Heart left ventricle (tissue), 16 donors: ENCODE measurements around the gene NHERF1. TPM values are rescaled to one million over a fixed set of nuclear protein-coding genes. Genes with fewer than 3 reads are reported as not detected.
A peak's percentile ranks its signal among the peaks of the same experiment; 100 is the strongest.

Experiments used
- ATAC-seq, 4 donors: fragments of 200-7000 bp; cut with Tn5 transposase; one replicate each; pipeline ENCODE4 v1.9.1; 2020 to 2022; ENCODE audit warnings: moderate library complexity in 4 of 4, mild to moderate bottlenecking in 3 of 4, moderate number of reproducible peaks in 1 of 4
- DNase-seq, 5 donors: peaks; one replicate each; pipeline ENCODE4 v3.0.0-alpha.2; 2020
- H3K27ac ChIP-seq, 12 donors: fragments of 200-600 bp; sonication (generic) in 4 of 12; one replicate each; pipeline versions ENCODE4 v1.5.0 to v1.8.0; 2016 to 2022; ENCODE audit warnings: mild to moderate bottlenecking in 2 of 12
- H3K27me3 ChIP-seq, 9 donors: fragments of 200-600 bp; sonication (generic) in 2 of 9; one replicate each; pipeline versions ENCODE4 v1.5.1 to v1.8.0; 2016 to 2022; ENCODE audit warnings: mild to moderate bottlenecking in 3 of 9
- H3K36me3 ChIP-seq, 9 donors: fragments of 200-600 bp; sonication (generic) in 2 of 9; one replicate each; pipeline versions ENCODE4 v1.5.0 to v1.8.0; 2018 to 2022; ENCODE audit warnings: mild to moderate bottlenecking in 2 of 9
- H3K4me1 ChIP-seq, 12 donors: fragments of 200-600 bp; sonication (generic) in 4 of 12; one replicate each; pipeline versions ENCODE4 v1.5.0 to v1.8.0; 2016 to 2022; ENCODE audit warnings: mild to moderate bottlenecking in 3 of 12
- H3K4me3 ChIP-seq, 12 donors: fragments of 200-600 bp; sonication (generic) in 4 of 12; one replicate each; pipeline versions ENCODE4 v1.5.0 to v1.8.0; 2017 to 2022; ENCODE audit warnings: mild to moderate bottlenecking in 9 of 12, moderate library complexity in 4 of 12
- H3K9me3 ChIP-seq, 12 donors: fragments of 200-600 bp; sonication (generic) in 4 of 12; one replicate each; pipeline versions ENCODE4 v1.5.0 to v1.8.0; 2016 to 2022; ENCODE audit warnings: mild to moderate bottlenecking in 1 of 12
- POLR2A ChIP-seq, 2 donors: fragments of 450-650 bp; IDR thresholded peaks; one replicate each; pipeline ENCODE4 v1.6.1; 2017; ENCODE audit warnings: antibody characterized with exemption in 2 of 2, mild to moderate bottlenecking in 2 of 2, moderate library complexity in 2 of 2
- WGBS, 4 donors: extraction: QIAGEN DNeasy Blood & Tissue Kit in 2 of 4; methylation state at CpG; one replicate each; pipeline versions ENCODE4 v1.1.5 to v1.1.7; 2013 to 2018; 5-methylcytosine and 5-hydroxymethylcytosine counted together
- intact Hi-C, 10 donors: fragments of 100-400 bp; cut with DNase I; formaldehyde crosslinking; loops; one replicate each; pipeline versions ENCODE4 v1.11.1 to v1.14.2; 2022
- polyA plus RNA-seq, 2 donors: library from polyadenylated mRNA; stranded (reverse); fragments of 200-250 nt; gene quantifications; one replicate each; pipeline ENCODE4 v1.2.3, GENCODE V29; 2013
- total RNA-seq, 9 donors: library from RNA; depleted of rRNA in 2 of 9; stranded (reverse); fragments of >200 nt in 2 of 9; fragmentation: NEBNext Ultra II Directional in 3 of 9; extraction: Animal tissue kit (Norgen Biotek cat#: 25700) in 3 of 9; gene quantifications; one replicate each; pipeline versions ENCODE4 v1.1.0 to v1.2.4, GENCODE V29; 2016 to 2023
- TF ChIP-seq, protein P1 (sequence below), 12 donors: fragments of 200-600 bp; sonication (generic) in 4 of 12; IDR thresholded peaks; one replicate each; pipeline versions ENCODE4 v1.5.0 to v1.8.0; 2018 to 2022; ENCODE audit warnings: antibody characterized with exemption in 12 of 12, mild to moderate bottlenecking in 5 of 12
- donor health status: ischemic (EF 13 %, LVEDD 7.1; RV severe dilation, severe dysfunction).
- donor health status: healthy with polysubstance abuse.
- donor health status: DM: no; HTN: yes; CAD: no.
- donor health status: DM: no; HTN: no; CAD: no.
- donor health status: ischemic (EF 25% LVEDD 6.9; RV normal size, moderate dysfunction).
- donor health status: ischemic (EF 25% LVEDD 5.7; RV mildly dilated, moderate dysfunction).
- donor health status: healthy.
- donor health status: DM: yes; HTN: yes; CAD: no.
- donor health status: ischemic (EF 35%, LVEDD 5.7; RV mildly dilated, moderate dysfunction).
- donor health status: nonischemic (EF 11% LVEDD 7.7; RV severe dilation, severe dysfunction).
- donor health status: DM: yes; HTN: yes; CAD: no.
- donor health status: PGD.
- donor health status: ischemic (EF 29% LVEDD 5.4; RV normal size, mild dysfunction).
- donor health status: nonischemic (EF 23%, LVEDD 6.1; RV moderate dilation, normal function).

Gene NHERF1
- total and polyA plus RNA-seq, 11 donors = 7.5 to 42.2 (median 19.2) TPM

DNA sequence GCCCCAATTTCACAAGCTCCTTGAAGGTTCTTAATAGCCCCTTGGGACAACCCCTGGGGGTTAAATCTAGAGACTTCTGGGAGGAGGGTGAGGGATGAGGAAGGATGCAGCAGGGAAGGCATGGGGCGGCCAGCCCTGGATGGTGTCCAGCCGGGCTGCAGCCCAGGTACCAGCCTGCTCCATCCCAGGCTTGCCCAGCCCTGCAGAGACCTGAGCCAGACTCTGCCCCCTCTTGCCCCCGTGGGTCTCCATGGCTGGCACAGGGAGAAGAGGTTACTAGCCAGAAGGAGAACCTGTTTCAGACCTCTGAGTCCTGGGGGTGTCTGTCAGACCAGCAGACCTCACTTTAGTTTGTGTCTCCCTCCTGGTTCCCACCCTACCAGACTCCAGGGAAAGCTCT lies 8.5 kb downstream of the NHERF1 start:
- H3K36me3 ChIP-seq = no peaks in the 10 kb centered on the region
- 55 to 69% (median 63%) methylated on average over 2 to 3 of the region's 3 CpGs for WGBS, 4 donors
- no peaks in the 10 kb centered on the region for H3K9me3 ChIP-seq
- H3K4me1 ChIP-seq = peaks cover 19 to 88% (median 48%) of the 10 kb centered on the region in 12 donors
- intact Hi-C loops = no loop called here
- H3K4me3 ChIP-seq = no peak overlapping the region
- peak overlapping the region in 1 of 12 donors; percentile 2 for H3K27ac ChIP-seq
- TF ChIP-seq POLR2A (IDR thresholded peaks at IDR 0.05) = no peak
- TF ChIP-seq, protein P1, sequence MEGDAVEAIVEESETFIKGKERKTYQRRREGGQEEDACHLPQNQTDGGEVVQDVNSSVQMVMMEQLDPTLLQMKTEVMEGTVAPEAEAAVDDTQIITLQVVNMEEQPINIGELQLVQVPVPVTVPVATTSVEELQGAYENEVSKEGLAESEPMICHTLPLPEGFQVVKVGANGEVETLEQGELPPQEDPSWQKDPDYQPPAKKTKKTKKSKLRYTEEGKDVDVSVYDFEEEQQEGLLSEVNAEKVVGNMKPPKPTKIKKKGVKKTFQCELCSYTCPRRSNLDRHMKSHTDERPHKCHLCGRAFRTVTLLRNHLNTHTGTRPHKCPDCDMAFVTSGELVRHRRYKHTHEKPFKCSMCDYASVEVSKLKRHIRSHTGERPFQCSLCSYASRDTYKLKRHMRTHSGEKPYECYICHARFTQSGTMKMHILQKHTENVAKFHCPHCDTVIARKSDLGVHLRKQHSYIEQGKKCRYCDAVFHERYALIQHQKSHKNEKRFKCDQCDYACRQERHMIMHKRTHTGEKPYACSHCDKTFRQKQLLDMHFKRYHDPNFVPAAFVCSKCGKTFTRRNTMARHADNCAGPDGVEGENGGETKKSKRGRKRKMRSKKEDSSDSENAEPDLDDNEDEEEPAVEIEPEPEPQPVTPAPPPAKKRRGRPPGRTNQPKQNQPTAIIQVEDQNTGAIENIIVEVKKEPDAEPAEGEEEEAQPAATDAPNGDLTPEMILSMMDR (IDR thresholded peaks at IDR 0.05) = no peak
- no peaks in the 10 kb centered on the region for H3K27me3 ChIP-seq
- DNase-seq = no peak
- ATAC-seq = no peak

DNA sequence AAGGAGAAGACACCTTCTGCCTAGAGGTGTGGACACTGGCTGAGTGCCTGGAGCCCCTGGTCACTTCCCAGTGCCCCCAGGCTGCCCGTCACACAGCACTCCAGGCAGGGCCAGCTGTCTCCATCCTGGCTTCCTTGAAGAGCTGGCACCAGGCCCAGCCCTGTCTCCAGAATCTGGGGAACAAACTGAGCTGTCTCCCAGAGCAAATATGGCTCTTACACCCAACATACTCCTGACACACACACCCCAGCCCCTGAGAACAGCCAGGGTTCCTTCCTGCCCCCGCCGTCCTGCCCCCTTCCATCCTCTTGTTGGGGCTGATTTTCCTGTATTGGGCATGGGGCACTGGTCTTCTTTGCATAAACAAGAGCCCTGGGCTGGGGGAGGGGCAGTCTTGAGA lies 9.1 kb downstream of the NHERF1 start:
- no peaks in the 10 kb centered on the region for H3K9me3 ChIP-seq
- H3K27ac ChIP-seq = peak overlapping the region in 8 of 12 donors; percentile 2 to 67 (median 28)
- intact Hi-C loops = no loop called here
- no peaks in the 10 kb centered on the region for H3K36me3 ChIP-seq
- peak in 2 of 4 donors; percentile 19 to 20 for ATAC-seq
- 31 to 65% (median 59%) methylated on average over 3 of the region's 3 CpGs for WGBS, 4 donors
- TF ChIP-seq, protein P1 (IDR thresholded peaks at IDR 0.05) = no peak
- no peak for TF ChIP-seq POLR2A (IDR thresholded peaks at IDR 0.05)
- peak in 3 of 5 donors; percentile 60 to 79 (median 64) for DNase-seq
- H3K4me1 ChIP-seq = peaks cover 19 to 85% (median 48%) of the 10 kb centered on the region in 12 donors
- no peak overlapping the region for H3K4me3 ChIP-seq
- no peaks in the 10 kb centered on the region for H3K27me3 ChIP-seq

DNA sequence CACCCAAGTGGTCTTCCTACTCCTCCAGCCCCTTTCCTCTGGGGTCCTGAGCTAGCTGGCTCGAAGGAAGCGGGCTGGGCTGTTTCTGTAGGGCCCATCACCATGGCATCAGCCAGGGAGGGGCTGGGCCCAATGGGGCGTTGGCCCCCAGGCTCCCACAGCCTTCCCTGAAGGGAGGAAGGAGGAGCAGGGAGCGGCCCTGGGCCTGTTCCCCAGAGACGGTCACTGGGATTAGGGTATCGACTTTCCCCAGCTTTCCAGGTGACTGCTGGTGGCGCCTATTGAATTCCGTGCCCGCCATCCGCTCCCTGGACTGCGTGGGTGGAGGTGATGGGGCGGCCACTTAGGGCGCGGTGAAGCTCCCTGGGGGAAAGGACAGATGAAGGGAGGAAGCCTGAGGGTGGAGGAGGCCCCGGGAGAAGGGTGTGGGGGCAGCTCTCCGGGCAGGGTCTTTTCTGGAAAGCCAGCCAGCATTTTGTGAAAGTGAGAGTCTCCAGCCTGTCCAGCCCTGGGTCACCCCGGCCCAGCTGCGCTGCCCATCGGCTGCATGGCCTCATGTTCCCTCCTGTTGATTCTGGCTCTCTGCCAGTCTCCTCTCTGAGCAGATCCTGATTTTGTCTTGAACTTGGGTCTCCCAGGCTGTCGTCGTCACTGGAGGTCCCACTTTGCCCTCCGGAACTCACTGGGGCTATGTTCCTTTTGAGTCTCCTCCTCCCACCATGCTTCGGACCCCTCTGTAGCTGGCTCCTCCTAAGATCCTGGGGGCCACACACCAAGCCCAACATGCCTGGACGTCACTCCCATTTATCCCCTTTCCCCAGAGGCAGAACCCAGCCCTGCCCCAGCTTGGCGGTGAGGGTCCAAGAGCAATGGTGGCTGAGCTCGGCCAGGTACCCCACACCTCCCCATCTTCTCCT lies 9.8 kb downstream of the NHERF1 start:
- peak overlapping the region in 3 of 12 donors; percentile 2 to 10 (median 9) for H3K4me3 ChIP-seq
- intact Hi-C loops = no loop called here
- H3K27me3 ChIP-seq = no peaks in the 10 kb centered on the region
- H3K9me3 ChIP-seq = no peaks in the 10 kb centered on the region
- H3K27ac ChIP-seq = peak overlapping the region in 11 of 12 donors; percentile 1 to 67 (median 29)
- TF ChIP-seq, protein P1 (IDR thresholded peaks at IDR 0.05) = no peak
- no peak for TF ChIP-seq POLR2A (IDR thresholded peaks at IDR 0.05)
- WGBS, 4 donors = 45 to 56% (median 49%) methylated on average over 17 to 26 of the region's 26 CpGs
- ATAC-seq = peak in 3 of 4 donors; percentile 31 to 65 (median 38)
- H3K36me3 ChIP-seq = no peaks in the 10 kb centered on the region
- DNase-seq = peak in 2 of 5 donors; percentile 65 to 69
- peaks cover 19 to 85% (median 48%) of the 10 kb centered on the region in 12 donors for H3K4me1 ChIP-seq

DNA sequence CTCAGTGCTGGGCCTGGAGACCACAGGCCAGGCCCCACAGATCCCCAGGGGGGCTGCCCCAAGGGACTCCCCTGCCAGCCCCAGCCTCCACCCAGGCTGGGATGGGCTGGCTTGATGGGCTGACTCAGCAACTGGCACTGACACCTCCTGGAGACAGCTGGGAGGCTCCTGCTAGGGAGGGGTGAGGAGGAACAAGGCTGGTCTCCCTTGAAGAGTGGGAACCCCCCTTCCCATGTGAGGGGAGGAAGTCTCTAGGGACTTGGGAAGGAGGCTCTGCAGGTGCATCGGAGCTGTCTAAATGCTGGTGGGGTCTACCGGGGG lies 10.4 kb downstream of the NHERF1 start:
- H3K4me3 ChIP-seq = peak overlapping the region in 1 of 12 donors; percentile 10
- H3K9me3 ChIP-seq = no peaks in the 10 kb centered on the region
- DNase-seq (peak in 1 of 5 donors; percentile 54), ATAC-seq (peak in 2 of 4 donors; percentile 20 to 23)
- WGBS, 4 donors = 66 to 90% (median 77%) methylated on average over 2 of the region's 2 CpGs
- intact Hi-C loops = no loop called here
- no peaks in the 10 kb centered on the region for H3K27me3 ChIP-seq
- H3K4me1 ChIP-seq = peaks cover 19 to 85% (median 48%) of the 10 kb centered on the region in 12 donors
- peak overlapping the region in 8 of 12 donors; percentile 1 to 67 (median 34) for H3K27ac ChIP-seq
- TF ChIP-seq, protein P1 (IDR thresholded peaks at IDR 0.05) = no peak
- TF ChIP-seq POLR2A (IDR thresholded peaks at IDR 0.05) = no peak
- no peaks in the 10 kb centered on the region for H3K36me3 ChIP-seq
